ACC112 (cell line): ENCODE data around the gene PTGDS.
A peak's percentile ranks its signal among the peaks of the same experiment; 100 is the strongest.
"Not testable (repeated sequence)": the region's sequence is repeated elsewhere in the genome, so short reads cannot be mapped to it uniquely, and the experiment has no call there.

Experiments
- H2AFZ ChIP-seq: fragments of 200-600 bp; sonication (generic); one replicate; pipeline ENCODE4 v1.6.0; 2017; ENCODE audit warnings: antibody characterized with exemption, low read length; ENCODE audit not compliant: unreplicated experiment
- H3K27ac ChIP-seq: fragments of 200-600 bp; sonication (generic); 2 replicates; pipeline ENCODE4 v1.5.1; 2014; ENCODE audit warnings: low read depth, mild to moderate bottlenecking, antibody characterized with exemption, low read length, moderate library complexity
- H3K27me3 ChIP-seq: fragments of 200-600 bp; sonication (generic); 2 replicates; pipeline ENCODE4 v1.6.1; 2014; ENCODE audit warnings: mild to moderate bottlenecking, antibody characterized with exemption, low read length, moderate library complexity, mixed read lengths; ENCODE audit not compliant: insufficient read depth
- H3K36me3 ChIP-seq: fragments of 200-600 bp; sonication (generic); 2 replicates; pipeline ENCODE4 v1.6.1; 2016; ENCODE audit warnings: mild to moderate bottlenecking, antibody characterized with exemption, low read length, moderate library complexity, mixed read lengths; ENCODE audit not compliant: insufficient read depth
- H3K4me1 ChIP-seq: fragments of 200-600 bp; sonication (generic); one replicate; pipeline ENCODE4 v1.6.1; 2016; ENCODE audit warnings: low read length, mixed read lengths; ENCODE audit not compliant: insufficient read depth, unreplicated experiment, control insufficient read depth
- H3K4me3 ChIP-seq: fragments of 200-600 bp; sonication (generic); 2 replicates; pipeline ENCODE4 v1.5.1; 2014; ENCODE audit warnings: mild to moderate bottlenecking, low read depth, low read length
- H3K79me2 ChIP-seq: fragments of 200-600 bp; sonication (generic); one replicate; pipeline ENCODE4 v1.6.0; 2016; ENCODE audit warnings: low read length; ENCODE audit not compliant: control insufficient read depth, unreplicated experiment, insufficient read depth

The PTGDS gene

GRCh38 chr9:136994888-136995230 is 17.6 kb downstream of the PTGDS start:
- no peaks in the 10 kb centered on the region for H3K27me3 ChIP-seq
- peaks cover 31% of the 10 kb centered on the region for H3K4me1 ChIP-seq
- no peaks in the 10 kb centered on the region for H3K36me3 ChIP-seq
- no peak overlapping the region for H2AFZ ChIP-seq
- H3K27ac ChIP-seq, result no peak overlapping the region
- peaks cover 11% of the 10 kb centered on the region for H3K79me2 ChIP-seq
- no peak overlapping the region for H3K4me3 ChIP-seq

- peak overlapping the region; percentile 18 for H3K4me3 ChIP-seq
- no peak overlapping the region for H2AFZ ChIP-seq
- peaks cover 36% of the 10 kb centered on the region for H3K4me1 ChIP-seq
- H3K79me2 ChIP-seq, result peaks cover 11% of the 10 kb centered on the region
- no peaks in the 10 kb centered on the region for H3K27me3 ChIP-seq
- H3K36me3 ChIP-seq, result no peaks in the 10 kb centered on the region
- no peak overlapping the region for H3K27ac ChIP-seq
Measured at GRCh38 chr9:136995362-136995761, 18.1 kb downstream of the PTGDS start.

GRCh38 chr9:136995772-136996311 is 18.5 kb downstream of the PTGDS start:
- no peak overlapping the region for H2AFZ ChIP-seq
- no peaks in the 10 kb centered on the region for H3K27me3 ChIP-seq
- H3K27ac ChIP-seq, result no peak overlapping the region; the same call in 1 of the 2 replicates
- peaks cover 37% of the 10 kb centered on the region for H3K4me1 ChIP-seq
- no peaks in the 10 kb centered on the region for H3K36me3 ChIP-seq
- peak overlapping the region; percentile 18 for H3K4me3 ChIP-seq
- H3K79me2 ChIP-seq, result peaks cover 11% of the 10 kb centered on the region

GRCh38 chr9:136996361-136997292 is 19.3 kb downstream of the PTGDS start, which contains the start of gene CLIC3:
TSS of gene CLIC3 (minus strand) at chr9:136996568. CDS start at chr9:136996543, 25 bp downstream.
- Histone ChIP-seq H3K4me1 (peaks cover 37% of the 10 kb centered on the region), H2AFZ (no peak within 1 kb of the TSS), H3K79me2 (peaks cover 11% of the 10 kb centered on the region), H3K27me3 (no peaks in the 10 kb centered on the region), H3K27ac (no peak within 1 kb of the TSS; the same call in 1 of the 2 replicates), H3K36me3 (no peaks in the 10 kb centered on the region), H3K4me3 (peak within 1 kb of the TSS; percentile 18)

- no peak overlapping the region for H2AFZ ChIP-seq
- H3K27ac ChIP-seq, result no peak overlapping the region
- peaks cover 11% of the 10 kb centered on the region for H3K79me2 ChIP-seq
- H3K36me3 ChIP-seq, result no peaks in the 10 kb centered on the region
- H3K4me3 ChIP-seq, result no peak overlapping the region
- peaks cover 37% of the 10 kb centered on the region for H3K4me1 ChIP-seq
- no peaks in the 10 kb centered on the region for H3K27me3 ChIP-seq
Measured at GRCh38 chr9:136997371-136997770, 20.1 kb downstream of the PTGDS start.

- Histone ChIP-seq H2AFZ (no peak overlapping the region), H3K4me1 (peaks cover 37% of the 10 kb centered on the region), H3K27me3 (no peaks in the 10 kb centered on the region), H3K79me2 (peaks cover 9% of the 10 kb centered on the region), H3K36me3 (no peaks in the 10 kb centered on the region), H3K4me3 (no peak overlapping the region), H3K27ac (no peak overlapping the region)
Measured at GRCh38 chr9:136997830-136998234, 20.5 kb downstream of the PTGDS start.

GRCh38 chr9:137000177-137000930 is 23.1 kb downstream of the PTGDS start:
- Histone ChIP-seq H3K27me3 (no peaks in the 10 kb centered on the region), H2AFZ (no peak overlapping the region), H3K27ac (no peak overlapping the region), H3K4me1 (peaks cover 25% of the 10 kb centered on the region), H3K4me3 (no peak overlapping the region), H3K36me3 (no peaks in the 10 kb centered on the region), H3K79me2 (no peaks in the 10 kb centered on the region)

GRCh38 chr9:137001857-137002645 is 24.7 kb downstream of the PTGDS start:
- Histone ChIP-seq H3K27ac (no peak overlapping the region), H3K79me2 (no peaks in the 10 kb centered on the region)

GRCh38 chr9:137002646-137003041 is 25.3 kb downstream of the PTGDS start:
- Histone ChIP-seq H2AFZ (no peak overlapping the region), H3K4me1 (peaks cover 12% of the 10 kb centered on the region), H3K4me3 (no peak overlapping the region), H3K27ac (no peak overlapping the region), H3K79me2 (no peaks in the 10 kb centered on the region), H3K36me3 (no peaks in the 10 kb centered on the region), H3K27me3 (no peaks in the 10 kb centered on the region)

More at GRCh38 chr9:137001857-137002645, 24.7 kb downstream of the PTGDS start:
- no peaks in the 10 kb centered on the region for H3K27me3 ChIP-seq
- H3K4me3 ChIP-seq, result no peak overlapping the region
- peaks cover 12% of the 10 kb centered on the region for H3K4me1 ChIP-seq
- H3K36me3 ChIP-seq, result no peaks in the 10 kb centered on the region
- no peak overlapping the region for H2AFZ ChIP-seq

GRCh38 chr9:137004285-137004684 is 27.0 kb downstream of the PTGDS start:
- not testable (repeated sequence) for H3K27ac ChIP-seq, H3K36me3 ChIP-seq, H3K4me3 ChIP-seq, H3K4me1 ChIP-seq, H3K79me2 ChIP-seq, H2AFZ ChIP-seq, H3K27me3 ChIP-seq
